Stomach (tissue), 9 donors: Measurements from ENCODE around the gene PPT2. TPM values are rescaled to one million over a fixed set of nuclear protein-coding genes. Genes with fewer than 3 reads are reported as not detected.

ENCODE experiments used
- DNase-seq, 2 donors: peaks; one replicate each; pipeline versions ENCODE4 v3.0.0 to v3.0.0-alpha.2; 2013 to 2019
- H3K27ac ChIP-seq, 5 donors: fragments of 200-600 bp in 4 of 5; sonication (generic) in 4 of 5; one replicate each; pipeline ENCODE4 v1.5.1; 2013 to 2019; ENCODE audit warnings: mild to moderate bottlenecking in 1 of 5, moderate library complexity in 1 of 5
- H3K27me3 ChIP-seq, 3 donors: fragments of 200-600 bp; sonication (generic); one replicate each; pipeline ENCODE4 v1.5.1; 2017 to 2019; ENCODE audit warnings: mixed run types in 1 of 3
- H3K36me3 ChIP-seq, 4 donors: fragments of 200-600 bp; sonication (generic); 1 replicate in 3 of 4; 2 replicates in 1 of 4; pipeline ENCODE4 v1.5.1; 2016 to 2019
- H3K4me1 ChIP-seq, 4 donors: fragments of 200-600 bp; sonication (generic); one replicate each; pipeline ENCODE4 v1.5.1; 2016 to 2019
- H3K4me3 ChIP-seq, 4 donors: fragments of 200-600 bp; sonication (generic) in 3 of 4; one replicate each; pipeline ENCODE4 v1.5.1; 2016 to 2019; ENCODE audit warnings: mild to moderate bottlenecking in 1 of 4
- H3K9me3 ChIP-seq, 4 donors: fragments of 200-600 bp; sonication (generic); one replicate each; pipeline ENCODE4 v1.5.1; 2016 to 2019
- CTCF ChIP-seq, 7 experiments: fragments of 450-650 bp in 4 of 7; fragments of 200-600 bp in 3 of 7; sonication (generic) in 3 of 7; IDR thresholded peaks; one replicate each; pipeline ENCODE4 v1.5.1; 2016 to 2019; ENCODE audit warnings: antibody characterized with exemption in 7 of 7, control low read depth in 2 of 7, mild to moderate bottlenecking in 1 of 7
- EP300 ChIP-seq: sonication (generic); formaldehyde crosslinking; IDR thresholded peaks from one replicate; pipeline ENCODE4 v1.6.1; 2017; ENCODE audit warnings: antibody characterized with exemption
- POLR2A ChIP-seq, 4 donors: fragments of 450-650 bp; IDR thresholded peaks; one replicate each; pipeline ENCODE4 v1.6.1; 2016; ENCODE audit warnings: antibody characterized with exemption in 4 of 4, control low read depth in 2 of 4, mild to moderate bottlenecking in 1 of 4, moderate library complexity in 1 of 4
- POLR2AphosphoS5 ChIP-seq, 3 donors: sonication (generic); formaldehyde crosslinking; IDR thresholded peaks; one replicate each; pipeline ENCODE4 v1.6.1; 2016; ENCODE audit warnings: antibody characterized with exemption in 3 of 3
- WGBS, 5 donors: extraction: QIAGEN DNeasy Blood & Tissue Kit in 3 of 5; methylation state at CpG; one replicate each; pipeline versions ENCODE4 v1.1.5 to v1.1.7; 2013 to 2018; 5-methylcytosine and 5-hydroxymethylcytosine counted together
- intact Hi-C: fragments of 100-400 bp; cut with DNase I; formaldehyde crosslinking; loops from one replicate; pipeline ENCODE4 v1.15.1; 2023; ENCODE audit warnings: low total_unique reads
- polyA plus RNA-seq, 3 donors: library from polyadenylated mRNA; stranded (reverse); fragments of 200-250 nt; gene quantifications; one replicate each; pipeline ENCODE4 v1.2.3, GENCODE V29; 2013
- total RNA-seq, 5 donors: library from RNA; depleted of rRNA; stranded (reverse); fragments of >200 nt; gene quantifications; one replicate each; pipeline versions ENCODE4 v1.1.0 to v1.2.3, GENCODE V29; 2014 to 2016
- donor health status: healthy with polysubstance abuse.
- donor health status: Bipolar disorder and iron deficiency.
- donor health status: healthy.

The PPT2 gene
- total and polyA plus RNA-seq, 8 donors = 5.8 to 73.0 (median 10.7) TPM

GRCh38 chr6:32127717-32128592, 26.0 kb upstream of the PPT2 start, which contains the start of gene ATF6B:
ATF6B (minus strand) TSS chr6:32128246; CDS start chr6:32128207, 39 bp downstream.
- peak; percentile 98 to 100 for DNase-seq
- H3K27me3 ChIP-seq = no peaks in the 10 kb centered on the region
- H3K27ac ChIP-seq = peak within 1 kb of the TSS; percentile 85 to 95 (median 92)
- H3K9me3 ChIP-seq = no peaks in the 10 kb centered on the region
- peaks cover 19 to 40% (median 36%) of the 10 kb centered on the region in 4 donors for H3K36me3 ChIP-seq
- peak within 1 kb of the TSS; percentile 86 to 99 (median 92) for H3K4me3 ChIP-seq
- 0% methylated on average over 25 to 44 of the region's 44 CpGs for WGBS, 5 donors
- intact Hi-C loops = no loop called here
- peak; percentile 52 to 81 (median 64) for TF ChIP-seq POLR2AphosphoS5 (IDR thresholded peaks at IDR 0.05)
- no peak for TF ChIP-seq CTCF (IDR thresholded peaks at IDR 0.05)
- peaks cover 26 to 63% (median 47%) of the 10 kb centered on the region in 4 donors for H3K4me1 ChIP-seq

GRCh38 chr6:32128751-32129296, 25.1 kb upstream of the PPT2 start:
- peaks cover 26 to 56% (median 43%) of the 10 kb centered on the region in 4 donors for H3K4me1 ChIP-seq
- no peaks in the 10 kb centered on the region for H3K27me3 ChIP-seq
- no peak for DNase-seq
- no peak for TF ChIP-seq POLR2A (IDR thresholded peaks at IDR 0.05)
- TF ChIP-seq EP300 = no peak
- no peak for TF ChIP-seq CTCF (IDR thresholded peaks at IDR 0.05)
- TF ChIP-seq POLR2AphosphoS5 (IDR thresholded peaks at IDR 0.05) = no peak
- peaks cover 13 to 32% (median 27%) of the 10 kb centered on the region in 4 donors for H3K36me3 ChIP-seq
- peak overlapping the region; percentile 45 to 86 (median 66) for H3K4me3 ChIP-seq
- 83 to 86% (median 85%) methylated on average over 13 of the region's 13 CpGs for WGBS, 5 donors
- intact Hi-C loops = no loop called here
- H3K27ac ChIP-seq = peak overlapping the region; percentile 85 to 95 (median 92)
- H3K9me3 ChIP-seq = no peaks in the 10 kb centered on the region

GRCh38 chr6:32129297-32130088, 24.4 kb upstream of the PPT2 start:
- intact Hi-C loops = no loop called here
- Histone ChIP-seq H3K27me3 (no peaks in the 10 kb centered on the region), H3K4me1 (peaks cover 26 to 51% (median 40%) of the 10 kb centered on the region in 4 donors), H3K4me3 (peak overlapping the region; percentile 45 to 86 (median 66)), H3K27ac (peak overlapping the region; percentile 85 to 95 (median 92)), H3K9me3 (no peaks in the 10 kb centered on the region), H3K36me3 (peaks cover 6 to 26% (median 21%) of the 10 kb centered on the region in 4 donors)
- no peak for TF ChIP-seq POLR2AphosphoS5 (IDR thresholded peaks at IDR 0.05)
- TF ChIP-seq CTCF (IDR thresholded peaks at IDR 0.05) = no peak
- 22 to 29% (median 28%) methylated on average over 22 of the region's 22 CpGs for WGBS, 5 donors
- DNase-seq = no peak

GRCh38 chr6:32131439-32131948, 22.4 kb upstream of the PPT2 start:
- Histone ChIP-seq H3K4me1 (peaks cover 26 to 36% (median 30%) of the 10 kb centered on the region in 4 donors), H3K27me3 (no peaks in the 10 kb centered on the region), H3K36me3 (peaks cover 0 to 6% (median under 1%) of the 10 kb centered on the region in 4 donors), H3K4me3 (no peak overlapping the region), H3K27ac (no peak overlapping the region), H3K9me3 (no peaks in the 10 kb centered on the region)
- DNase-seq = no peak
- WGBS, 5 donors = 82 to 87% (median 84%) methylated on average over 14 of the region's 14 CpGs
- intact Hi-C loops = no loop called here
- TF ChIP-seq EP300 (no peak), CTCF (IDR thresholded peaks at IDR 0.05) (no peak), POLR2AphosphoS5 (IDR thresholded peaks at IDR 0.05) (no peak), POLR2A (IDR thresholded peaks at IDR 0.05) (no peak)
